Suprapubic skin (tissue), 4 donors: Measurements from ENCODE around the gene THUMPD1. TPM values are rescaled to one million over a fixed set of nuclear protein-coding genes. Genes with fewer than 3 reads are reported as not detected.

Experiments used
- DNase-seq, 2 donors: peaks; one replicate each; pipeline ENCODE4 v3.0.0-alpha.2; 2019; ENCODE audit warnings: low spot score in 2 of 2
- H3K27ac ChIP-seq: fragments of 200-600 bp; sonication (generic); one replicate; pipeline ENCODE4 v1.5.1; 2019
- H3K27me3 ChIP-seq: fragments of 200-600 bp; sonication (generic); one replicate; pipeline ENCODE4 v1.5.1; 2019
- H3K36me3 ChIP-seq: fragments of 200-600 bp; sonication (generic); one replicate; pipeline ENCODE4 v1.5.1; 2019
- H3K4me1 ChIP-seq: fragments of 200-600 bp; sonication (generic); one replicate; pipeline ENCODE4 v1.5.1; 2019
- H3K4me3 ChIP-seq: fragments of 200-600 bp; sonication (generic); one replicate; pipeline ENCODE4 v1.5.1; 2019; ENCODE audit warnings: mild to moderate bottlenecking
- H3K9me3 ChIP-seq: fragments of 200-600 bp; sonication (generic); one replicate; pipeline ENCODE4 v1.5.1; 2019
- CTCF ChIP-seq, 2 donors: fragments of 200-600 bp in 1 of 2; fragments of 450-650 bp in 1 of 2; sonication (generic) in 1 of 2; IDR thresholded peaks; one replicate each; pipeline ENCODE4 v1.5.1; 2016 to 2019; ENCODE audit warnings: antibody characterized with exemption in 2 of 2, mild to moderate bottlenecking in 1 of 2, moderate library complexity in 1 of 2
- EP300 ChIP-seq: sonication (generic); formaldehyde crosslinking; IDR thresholded peaks from one replicate; pipeline ENCODE4 v1.6.1; 2017; ENCODE audit warnings: antibody characterized with exemption
- POLR2A ChIP-seq, 2 donors: fragments of 450-650 bp; IDR thresholded peaks; one replicate each; pipeline ENCODE4 v1.6.1; 2017; ENCODE audit warnings: antibody characterized with exemption in 2 of 2, mild to moderate bottlenecking in 2 of 2, moderate library complexity in 2 of 2
- POLR2AphosphoS5 ChIP-seq, 3 donors: sonication (generic); formaldehyde crosslinking; IDR thresholded peaks; one replicate each; pipeline ENCODE4 v1.6.1; 2017; ENCODE audit warnings: antibody characterized with exemption in 3 of 3
- WGBS: methylation state at CpG from one replicate; pipeline ENCODE4 v1.1.5; 2018; 5-methylcytosine and 5-hydroxymethylcytosine counted together
- total RNA-seq, 4 donors: library from RNA; depleted of rRNA; stranded (reverse); fragments of >200 nt; gene quantifications; one replicate each; pipeline ENCODE4 v1.1.0, GENCODE V29; 2016

The THUMPD1 gene, protein sequence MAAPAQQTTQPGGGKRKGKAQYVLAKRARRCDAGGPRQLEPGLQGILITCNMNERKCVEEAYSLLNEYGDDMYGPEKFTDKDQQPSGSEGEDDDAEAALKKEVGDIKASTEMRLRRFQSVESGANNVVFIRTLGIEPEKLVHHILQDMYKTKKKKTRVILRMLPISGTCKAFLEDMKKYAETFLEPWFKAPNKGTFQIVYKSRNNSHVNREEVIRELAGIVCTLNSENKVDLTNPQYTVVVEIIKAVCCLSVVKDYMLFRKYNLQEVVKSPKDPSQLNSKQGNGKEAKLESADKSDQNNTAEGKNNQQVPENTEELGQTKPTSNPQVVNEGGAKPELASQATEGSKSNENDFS
- 10 to 100 TPM; 63.4 to 71.9 (median 64.1) TPM for total RNA-seq

- no peak for TF ChIP-seq EP300
- TF ChIP-seq CTCF (IDR thresholded peaks at IDR 0.05), result peak in 1 of 2 donors; percentile 15
- peak; percentile 59 to 74 for TF ChIP-seq POLR2A (IDR thresholded peaks at IDR 0.05)
- TF ChIP-seq POLR2AphosphoS5 (IDR thresholded peaks at IDR 0.05), result peak; percentile 76 to 99 (median 89)
- Histone ChIP-seq H3K27me3 (no peaks in the 10 kb centered on the region), H3K4me3 (peak within 1 kb of the TSS; percentile 81), H3K4me1 (peaks cover 19% of the 10 kb centered on the region), H3K36me3 (peaks cover 19% of the 10 kb centered on the region), H3K9me3 (no peaks in the 10 kb centered on the region), H3K27ac (peak within 1 kb of the TSS; percentile 93)
- DNase-seq, result peak; percentile 97 to 98
- 6% methylated on average over 28 of the region's 42 CpGs for WGBS
Measured at GRCh38 chr16:20741554-20742285, at the start of gene THUMPD1. Gene THUMPD1 (minus strand): TSS chr16:20741818. CDS start chr16:20741739, 79 bp downstream.

DNA sequence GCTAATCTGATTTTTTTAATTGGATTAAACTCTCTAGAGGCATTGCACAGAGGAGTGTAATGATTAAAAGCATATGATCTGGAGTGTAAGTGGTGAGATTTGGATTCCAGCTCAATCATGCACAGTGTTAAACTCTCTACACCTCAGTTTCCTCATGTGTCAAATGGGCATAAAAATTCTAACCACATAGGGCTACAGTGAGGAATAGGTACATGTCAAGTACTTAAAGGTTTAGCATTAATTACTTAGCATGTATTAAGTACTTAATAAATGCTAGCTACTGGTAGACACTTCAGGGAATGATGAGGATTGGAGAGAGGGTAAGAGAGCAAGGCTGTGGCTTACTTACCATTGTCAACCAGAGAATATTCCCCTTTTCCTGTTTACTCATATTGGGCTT, 47.5 kb upstream of the THUMPD1 start:
- no peak for DNase-seq
- H3K4me1 ChIP-seq, result no peaks in the 10 kb centered on the region
- H3K4me3 ChIP-seq, result no peak overlapping the region
- H3K27ac ChIP-seq, result no peak overlapping the region
- H3K9me3 ChIP-seq, result no peaks in the 10 kb centered on the region
- no peaks in the 10 kb centered on the region for H3K36me3 ChIP-seq
- no peak for TF ChIP-seq POLR2A (IDR thresholded peaks at IDR 0.05)
- no peak for TF ChIP-seq EP300
- no peak for TF ChIP-seq POLR2AphosphoS5 (IDR thresholded peaks at IDR 0.05)
- no peak for TF ChIP-seq CTCF (IDR thresholded peaks at IDR 0.05)
- no peaks in the 10 kb centered on the region for H3K27me3 ChIP-seq

- Histone ChIP-seq H3K4me3 (no peak overlapping the region), H3K27ac (no peak overlapping the region), H3K36me3 (peaks cover 4% of the 10 kb centered on the region), H3K9me3 (no peaks in the 10 kb centered on the region), H3K27me3 (no peaks in the 10 kb centered on the region), H3K4me1 (no peaks in the 10 kb centered on the region)
- no peak for TF ChIP-seq POLR2A (IDR thresholded peaks at IDR 0.05)
- no peak for TF ChIP-seq POLR2AphosphoS5 (IDR thresholded peaks at IDR 0.05)
- no peak for TF ChIP-seq EP300
- DNase-seq, result no peak
Measured at GRCh38 chr16:20784204-20784603, 42.6 kb upstream of the THUMPD1 start.

DNA sequence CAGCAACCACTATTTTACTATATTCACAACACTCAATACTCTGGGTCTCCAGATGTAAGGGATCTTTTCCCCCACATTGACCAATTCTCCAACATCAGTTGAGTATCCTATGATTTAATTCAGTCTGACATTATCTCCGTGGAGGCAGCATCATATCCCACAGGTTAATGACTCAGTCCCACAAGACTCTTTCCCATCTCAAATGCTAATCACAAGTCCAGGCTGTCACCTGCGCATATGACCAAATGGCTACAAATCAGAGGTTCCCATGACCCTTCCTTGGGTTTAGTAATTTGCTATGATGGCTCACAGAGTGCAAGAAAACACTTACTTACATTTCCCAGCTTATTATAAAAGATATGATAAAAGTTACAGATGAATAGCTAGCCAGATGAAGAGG, 40.9 kb upstream of the THUMPD1 start:
- H3K4me3 ChIP-seq, result no peak overlapping the region
- no peaks in the 10 kb centered on the region for H3K4me1 ChIP-seq
- no peak overlapping the region for H3K27ac ChIP-seq
- no peak for TF ChIP-seq CTCF (IDR thresholded peaks at IDR 0.05)
- no peak for TF ChIP-seq POLR2AphosphoS5 (IDR thresholded peaks at IDR 0.05)
- TF ChIP-seq EP300, result no peak
- TF ChIP-seq POLR2A (IDR thresholded peaks at IDR 0.05), result no peak
- 93% methylated on average over 2 of the region's 2 CpGs for WGBS
- H3K36me3 ChIP-seq, result peaks cover 4% of the 10 kb centered on the region
- H3K27me3 ChIP-seq, result no peaks in the 10 kb centered on the region
- DNase-seq, result no peak
- H3K9me3 ChIP-seq, result no peaks in the 10 kb centered on the region

DNA sequence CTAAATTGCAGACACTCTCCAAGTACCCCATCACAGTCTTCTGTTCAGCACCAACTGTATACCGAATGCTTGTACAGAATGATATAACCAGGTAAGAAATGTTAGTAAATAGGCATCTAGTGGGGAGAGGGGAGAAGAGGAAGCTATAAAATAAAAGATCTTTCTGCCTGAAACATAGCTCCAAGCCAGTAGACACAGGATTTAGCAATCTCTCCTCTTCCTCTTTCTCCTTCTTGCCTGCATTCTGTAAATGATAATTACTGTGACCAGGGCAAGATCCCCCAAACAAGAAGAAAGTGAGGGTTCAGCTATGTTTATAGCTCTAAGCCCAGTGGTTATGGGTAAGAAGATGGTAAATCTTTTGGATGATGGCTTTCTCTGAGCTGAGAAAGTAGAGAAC, 40.1 kb upstream of the THUMPD1 start:
- TF ChIP-seq POLR2A (IDR thresholded peaks at IDR 0.05) (no peak), EP300 (no peak), POLR2AphosphoS5 (IDR thresholded peaks at IDR 0.05) (no peak), CTCF (IDR thresholded peaks at IDR 0.05) (no peak)
- H3K36me3 ChIP-seq, result peaks cover 4% of the 10 kb centered on the region
- no peak for DNase-seq
- no peak overlapping the region for H3K4me3 ChIP-seq
- no peaks in the 10 kb centered on the region for H3K4me1 ChIP-seq
- H3K27me3 ChIP-seq, result no peaks in the 10 kb centered on the region
- no peak overlapping the region for H3K27ac ChIP-seq
- H3K9me3 ChIP-seq, result no peaks in the 10 kb centered on the region
- 84% methylated on average over 1 of the region's 1 CpG for WGBS
